ENCODE data around the gene BTBD2.

GRCh38 chr19:2041433-2041682 lies 25.8 kb upstream of the BTBD2 start:
- TF ChIP-seq POLR2A (IDR thresholded peaks at IDR 0.05): no peak
- no peak for TF ChIP-seq CTCF (IDR thresholded peaks at IDR 0.05)

Data from lower leg skin (tissue), 3 donors.